Right cardiac atrium (tissue), 5 donors: Measurements from ENCODE around the gene SMKR1. TPM values are rescaled to one million over a fixed set of nuclear protein-coding genes. Genes with fewer than 3 reads are reported as not detected.

ENCODE experiments used
- ATAC-seq, 2 donors: fragments of 200-7000 bp; cut with Tn5 transposase; one replicate each; pipeline versions ENCODE4 v1.8.0 to v1.9.1; 2020; ENCODE audit warnings: moderate library complexity in 2 of 2, mild to moderate bottlenecking in 1 of 2
- DNase-seq, 3 donors: peaks; one replicate each; pipeline ENCODE4 v3.0.0-alpha.2; 2020
- H3K27ac ChIP-seq: one replicate; pipeline ENCODE4 v1.5.1; 2013; ENCODE audit warnings: mild to moderate bottlenecking, low read length, control low read depth, moderate library complexity
- H3K27me3 ChIP-seq: one replicate; pipeline ENCODE4 v1.6.1; 2013; ENCODE audit not compliant: control insufficient read depth, insufficient read depth
- H3K4me1 ChIP-seq: one replicate; pipeline ENCODE4 v1.6.1; 2013; ENCODE audit warnings: low read length; ENCODE audit not compliant: control insufficient read depth, insufficient read depth
- H3K4me3 ChIP-seq: one replicate; pipeline ENCODE4 v1.5.1; 2013; ENCODE audit warnings: low read length, control low read depth
- H3K9me3 ChIP-seq: one replicate; pipeline ENCODE4 v1.6.1; 2013; ENCODE audit warnings: low read length; ENCODE audit not compliant: control insufficient read depth
- WGBS: extraction: QIAGEN DNeasy Blood & Tissue Kit; methylation state at CpG from one replicate; pipeline ENCODE4 v1.1.7; 2013; 5-methylcytosine and 5-hydroxymethylcytosine counted together
- intact Hi-C, 4 donors: fragments of 100-400 bp; cut with DNase I; formaldehyde crosslinking; loops; one replicate each; pipeline versions ENCODE4 v1.11.0 to v1.14.0; 2022 to 2023
- polyA plus RNA-seq: library from polyadenylated mRNA; stranded (reverse); fragments of 200-250 nt; gene quantifications from one replicate; pipeline ENCODE4 v1.2.3, GENCODE V29; 2013
- total RNA-seq, 4 donors: library from RNA; stranded (reverse); fragmentation: NEBNext Ultra II Directional; extraction: Animal tissue kit (Norgen Biotek cat#: 25700); gene quantifications; one replicate each; pipeline ENCODE4 v1.2.1, GENCODE V29; 2021
- donor health status: healthy with polysubstance abuse.
- donor health status: DM: no; HTN: yes; CAD: no.
- donor health status: DM: no; HTN: no; CAD: no.
- donor health status: DM: no; HTN: yes; CAD: no; lungs with severe emphysema.
- donor health status: DM: yes; HTN: yes; CAD: no.

SMKR1 gene
- total and polyA plus RNA-seq, 5 donors = 0.16 TPM; not detected in 4

DNA sequence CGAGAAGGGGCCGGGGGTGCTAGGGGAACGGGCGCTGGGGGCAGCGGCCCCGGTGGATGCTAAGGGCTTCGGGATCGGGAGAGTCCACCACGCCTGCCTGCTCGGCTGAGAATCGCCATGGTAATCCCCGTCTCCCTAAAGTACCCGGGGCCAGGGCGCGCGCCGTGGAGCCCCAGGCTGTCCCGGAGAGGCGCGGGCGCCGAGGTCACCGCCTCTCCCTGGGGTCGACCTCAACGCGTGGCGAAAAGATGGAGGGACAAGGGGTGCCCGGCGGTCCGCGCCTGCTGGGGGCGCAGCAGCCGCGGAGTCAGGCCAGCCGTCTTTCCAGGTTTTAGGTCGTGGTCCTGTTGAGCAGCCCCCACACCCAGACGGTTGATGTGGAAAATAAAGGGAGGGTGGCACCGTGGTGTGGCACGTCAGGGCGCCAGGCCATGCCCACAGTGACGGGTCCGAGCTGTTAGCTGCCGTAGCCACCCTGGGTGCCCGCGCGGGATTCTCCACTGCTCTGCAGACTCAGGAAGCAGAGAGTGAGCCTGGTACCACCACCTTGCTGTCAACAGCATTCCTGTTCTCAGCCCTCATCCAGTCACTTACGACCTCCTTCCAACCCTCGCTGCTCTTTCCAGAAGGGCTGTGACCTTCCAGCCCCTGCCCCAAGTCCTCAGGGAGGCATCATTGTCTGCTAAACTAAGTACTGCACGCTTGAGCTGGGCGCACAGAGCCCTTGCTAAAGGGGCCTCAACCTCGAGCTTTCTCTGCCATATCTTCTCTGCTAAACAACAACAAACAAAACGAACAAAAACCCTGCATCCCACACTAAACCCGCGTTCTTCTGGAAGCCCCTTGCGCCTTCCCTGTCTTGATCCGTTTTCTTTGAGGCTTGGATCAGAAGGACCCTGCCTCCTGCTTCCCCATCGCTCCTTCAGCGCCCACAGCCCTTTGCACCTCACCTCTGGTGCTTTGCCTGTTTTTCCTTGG lies 666 bp downstream of the SMKR1 start:
- Histone ChIP-seq H3K27ac (no peak overlapping the region), H3K4me1 (no peaks in the 10 kb centered on the region), H3K9me3 (no peaks in the 10 kb centered on the region), H3K27me3 (no peaks in the 10 kb centered on the region), H3K4me3 (peak overlapping the region; percentile 30)
- whole genome bisulfite sequencing = 11% methylated on average over 58 of the region's 58 CpGs
- DNase-seq = no peak
- ATAC-seq = peak; percentile 32 to 44
- intact Hi-C loops = no loop called here

DNA sequence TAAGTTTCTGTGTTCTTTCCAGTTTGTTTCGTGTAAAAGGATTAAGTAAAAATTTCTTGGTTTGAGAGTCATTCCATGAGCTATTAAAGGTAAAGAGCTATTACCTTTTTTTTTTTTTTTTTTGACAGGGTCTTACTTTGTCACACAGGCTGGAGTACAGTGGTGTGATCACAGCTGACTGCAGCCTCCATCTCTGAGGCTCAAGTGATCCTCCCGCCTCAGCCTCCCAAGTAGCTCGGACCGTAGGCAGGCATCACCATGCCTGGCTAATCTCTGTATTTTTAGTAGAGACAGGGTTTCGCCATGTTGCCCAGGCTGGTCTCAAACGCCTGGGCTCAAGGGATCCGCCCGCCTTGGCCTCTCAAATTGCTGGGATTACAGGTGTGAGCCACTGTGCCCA lies 1.4 kb downstream of the SMKR1 start:
- WGBS = 97% methylated on average over 8 of the region's 8 CpGs
- no peaks in the 10 kb centered on the region for H3K9me3 ChIP-seq
- intact Hi-C loops = no loop called here
- H3K4me1 ChIP-seq = no peaks in the 10 kb centered on the region
- ATAC-seq (no peak), DNase-seq (no peak)
- no peak overlapping the region for H3K4me3 ChIP-seq
- H3K27me3 ChIP-seq = no peaks in the 10 kb centered on the region
- no peak overlapping the region for H3K27ac ChIP-seq

GRCh38 chr7:129512192-129512591 lies 9.9 kb downstream of the SMKR1 start:
- Histone ChIP-seq H3K27ac (no peak overlapping the region), H3K4me3 (no peak overlapping the region), H3K27me3 (no peaks in the 10 kb centered on the region), H3K4me1 (no peaks in the 10 kb centered on the region), H3K9me3 (no peaks in the 10 kb centered on the region)
- no peak for ATAC-seq
- intact Hi-C loops = no loop called here
- 59% methylated on average over 8 of the region's 8 CpGs for WGBS
- DNase-seq = no peak

GRCh38 chr7:129513546-129513945 lies 11.2 kb downstream of the SMKR1 start:
- H3K4me1 ChIP-seq = no peaks in the 10 kb centered on the region
- 83% methylated on average over 10 of the region's 10 CpGs for WGBS
- H3K9me3 ChIP-seq = no peaks in the 10 kb centered on the region
- no peaks in the 10 kb centered on the region for H3K27me3 ChIP-seq
- H3K4me3 ChIP-seq = no peak overlapping the region
- intact Hi-C loops = no loop called here
- no peak for DNase-seq
- H3K27ac ChIP-seq = no peak overlapping the region
- no peak for ATAC-seq

GRCh38 chr7:129514683-129515082 lies 12.4 kb downstream of the SMKR1 start:
- no peak for DNase-seq
- 51% methylated on average over 4 of the region's 4 CpGs for WGBS
- Histone ChIP-seq H3K4me1 (no peaks in the 10 kb centered on the region), H3K4me3 (no peak overlapping the region), H3K27ac (no peak overlapping the region), H3K9me3 (no peaks in the 10 kb centered on the region), H3K27me3 (no peaks in the 10 kb centered on the region)
- ATAC-seq = no peak
- intact Hi-C loops = no loop called here

- Histone ChIP-seq H3K4me1 (no peaks in the 10 kb centered on the region), H3K4me3 (no peak overlapping the region), H3K27ac (no peak overlapping the region), H3K27me3 (no peaks in the 10 kb centered on the region), H3K9me3 (no peaks in the 10 kb centered on the region)
- 53% methylated on average over 4 of the region's 4 CpGs for WGBS
- no peak for DNase-seq
- ATAC-seq = no peak
- intact Hi-C loops = no loop called here
Measured at GRCh38 chr7:129515381-129515780, 13.1 kb downstream of the SMKR1 start.

GRCh38 chr7:129517931-129518330 lies 15.6 kb downstream of the SMKR1 start:
- intact Hi-C loops = no loop called here
- ATAC-seq (no peak), DNase-seq (no peak)
- H3K4me1 ChIP-seq = no peaks in the 10 kb centered on the region
- H3K4me3 ChIP-seq = no peak overlapping the region
- 70% methylated on average over 6 of the region's 6 CpGs for WGBS
- H3K9me3 ChIP-seq = no peaks in the 10 kb centered on the region
- no peak overlapping the region for H3K27ac ChIP-seq
- H3K27me3 ChIP-seq = no peaks in the 10 kb centered on the region

DNA sequence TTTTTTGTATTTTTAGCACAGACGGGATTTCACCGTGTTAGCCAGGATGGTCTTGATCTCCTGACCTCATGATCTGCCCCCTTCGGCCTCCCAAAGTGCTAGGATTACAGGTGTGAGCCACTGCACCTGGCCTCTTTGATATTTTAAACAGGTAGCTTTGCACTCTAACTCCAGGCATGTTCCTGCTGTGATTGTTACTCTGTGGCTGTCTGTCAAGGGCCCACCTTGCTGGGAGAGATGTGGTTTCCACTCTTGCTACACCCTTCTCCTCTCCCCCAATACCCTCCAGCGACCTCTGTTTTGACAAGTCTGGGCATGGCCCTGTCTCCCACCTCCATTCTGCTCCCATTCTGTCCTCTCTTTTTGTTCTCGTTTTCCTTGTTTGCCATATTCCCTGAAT lies 17.1 kb downstream of the SMKR1 start:
- H3K4me1 ChIP-seq = no peaks in the 10 kb centered on the region
- ATAC-seq (no peak), DNase-seq (no peak)
- H3K27ac ChIP-seq = no peak overlapping the region
- WGBS = 28% methylated on average over 5 of the region's 5 CpGs
- intact Hi-C loops = no loop called here
- H3K4me3 ChIP-seq = no peak overlapping the region
- no peaks in the 10 kb centered on the region for H3K9me3 ChIP-seq
- no peaks in the 10 kb centered on the region for H3K27me3 ChIP-seq

DNA sequence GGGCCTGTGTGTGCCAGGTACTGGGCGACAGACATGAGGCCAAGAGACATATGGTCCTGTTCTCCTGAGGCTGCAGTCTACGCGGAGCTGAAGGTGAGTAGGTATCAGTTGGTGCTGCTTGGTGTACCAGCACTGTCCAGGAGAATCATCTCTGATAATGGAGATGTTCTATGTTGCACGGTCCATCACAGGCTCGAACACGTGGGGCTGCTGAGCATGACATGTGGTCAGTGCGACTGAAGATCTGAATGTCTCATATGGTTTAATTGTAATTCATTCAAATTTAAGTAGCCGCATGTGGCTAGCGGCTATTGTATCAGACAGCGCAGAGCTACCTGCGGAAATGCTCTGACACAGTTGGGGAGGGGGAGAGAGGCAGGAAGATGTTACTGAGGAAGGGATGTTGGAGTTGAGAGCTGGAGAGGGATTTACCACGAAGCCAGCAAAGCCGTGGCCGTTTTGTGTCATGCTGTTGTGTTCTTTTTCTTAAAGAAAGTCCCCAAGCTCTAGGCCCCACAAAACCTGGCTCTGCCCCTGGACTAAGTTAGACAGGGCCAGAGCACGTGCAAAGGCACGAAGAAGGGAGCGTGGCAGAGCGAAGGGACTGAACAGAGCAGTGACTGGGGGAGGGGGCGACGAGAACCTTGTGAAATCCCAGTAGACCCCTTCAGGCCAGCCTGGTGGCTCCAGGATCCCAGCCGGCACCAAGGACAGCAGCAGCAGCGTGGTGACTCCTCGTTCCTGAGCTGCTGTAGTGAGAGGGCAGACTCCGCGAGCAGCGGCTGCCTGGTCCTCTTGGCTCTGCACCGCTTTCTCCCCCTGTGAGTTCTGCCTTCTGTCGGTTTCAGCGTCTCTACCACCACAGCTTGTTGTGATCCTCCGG lies 20.0 kb downstream of the SMKR1 start:
- WGBS = 45% methylated on average over 30 of the region's 30 CpGs
- Histone ChIP-seq H3K27me3 (no peaks in the 10 kb centered on the region), H3K4me1 (no peaks in the 10 kb centered on the region), H3K27ac (no peak overlapping the region), H3K9me3 (no peaks in the 10 kb centered on the region), H3K4me3 (no peak overlapping the region)
- no peak for DNase-seq
- intact Hi-C loops = no loop called here
- ATAC-seq = no peak

GRCh38 chr7:129522971-129523340 lies 20.6 kb downstream of the SMKR1 start:
- intact Hi-C loops = no loop called here
- no peaks in the 10 kb centered on the region for H3K9me3 ChIP-seq
- H3K4me3 ChIP-seq = no peak overlapping the region
- H3K4me1 ChIP-seq = no peaks in the 10 kb centered on the region
- H3K27me3 ChIP-seq = no peaks in the 10 kb centered on the region
- no peak for DNase-seq
- ATAC-seq = no peak
- H3K27ac ChIP-seq = no peak overlapping the region
- WGBS = 51% methylated on average over 5 of the region's 5 CpGs

GRCh38 chr7:129523924-129524323 lies 21.6 kb downstream of the SMKR1 start:
- H3K9me3 ChIP-seq = no peaks in the 10 kb centered on the region
- no peaks in the 10 kb centered on the region for H3K4me1 ChIP-seq
- ATAC-seq (no peak), DNase-seq (no peak)
- H3K27me3 ChIP-seq = no peaks in the 10 kb centered on the region
- H3K4me3 ChIP-seq = no peak overlapping the region
- H3K27ac ChIP-seq = no peak overlapping the region
- intact Hi-C loops = no loop called here
- 77% methylated on average over 3 of the region's 3 CpGs for WGBS
